Measurements from ENCODE around the gene ARID3B.

DNA sequence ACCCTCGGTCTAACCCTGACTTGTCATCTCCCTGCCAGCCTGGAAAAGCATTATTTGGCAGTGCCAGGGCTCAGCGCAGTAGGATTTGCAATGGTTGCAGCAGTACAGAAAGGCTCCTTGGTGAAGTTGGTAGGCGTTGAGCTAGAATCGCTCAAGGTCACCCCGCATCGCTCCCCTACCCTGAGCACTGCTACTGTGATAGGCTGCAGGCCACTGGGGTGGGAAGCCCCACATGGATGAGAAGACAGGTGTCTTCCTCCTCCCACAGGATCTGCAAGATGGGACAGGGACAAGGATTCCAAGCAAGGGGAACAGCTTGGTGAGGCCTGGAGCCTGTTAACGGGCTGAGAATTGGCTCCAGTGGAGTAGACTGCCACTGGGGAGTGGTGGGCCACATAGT is 85.3 kb downstream of the ARID3B start:
- no peak for TF ChIP-seq POLR2A (IDR thresholded peaks at IDR 0.05)
- TF ChIP-seq POLR2AphosphoS5 (IDR thresholded peaks at IDR 0.05): no peak
- TF ChIP-seq, protein P1, sequence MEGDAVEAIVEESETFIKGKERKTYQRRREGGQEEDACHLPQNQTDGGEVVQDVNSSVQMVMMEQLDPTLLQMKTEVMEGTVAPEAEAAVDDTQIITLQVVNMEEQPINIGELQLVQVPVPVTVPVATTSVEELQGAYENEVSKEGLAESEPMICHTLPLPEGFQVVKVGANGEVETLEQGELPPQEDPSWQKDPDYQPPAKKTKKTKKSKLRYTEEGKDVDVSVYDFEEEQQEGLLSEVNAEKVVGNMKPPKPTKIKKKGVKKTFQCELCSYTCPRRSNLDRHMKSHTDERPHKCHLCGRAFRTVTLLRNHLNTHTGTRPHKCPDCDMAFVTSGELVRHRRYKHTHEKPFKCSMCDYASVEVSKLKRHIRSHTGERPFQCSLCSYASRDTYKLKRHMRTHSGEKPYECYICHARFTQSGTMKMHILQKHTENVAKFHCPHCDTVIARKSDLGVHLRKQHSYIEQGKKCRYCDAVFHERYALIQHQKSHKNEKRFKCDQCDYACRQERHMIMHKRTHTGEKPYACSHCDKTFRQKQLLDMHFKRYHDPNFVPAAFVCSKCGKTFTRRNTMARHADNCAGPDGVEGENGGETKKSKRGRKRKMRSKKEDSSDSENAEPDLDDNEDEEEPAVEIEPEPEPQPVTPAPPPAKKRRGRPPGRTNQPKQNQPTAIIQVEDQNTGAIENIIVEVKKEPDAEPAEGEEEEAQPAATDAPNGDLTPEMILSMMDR (IDR thresholded peaks at IDR 0.05): no peak

All from breast epithelium (tissue), 3 donors.